ENCODE measurements around the gene NSF.
"Not testable (repeated sequence)": the region's sequence is repeated elsewhere in the genome, so short reads cannot be mapped to it uniquely, and the experiment has no call there.

NSF gene

GRCh38 chr17:46773676-46774075 lies 183.2 kb downstream of the NSF start:
- in situ Hi-C loops (cut with MboI; ENCODE audit: low sequenced_read_pairs), result no loop called here

GRCh38 chr17:46774108-46774737 lies 183.8 kb downstream of the NSF start:
- in situ Hi-C loops (cut with MboI; ENCODE audit: low sequenced_read_pairs), result no loop called here

- in situ Hi-C loops (cut with MboI; ENCODE audit: low sequenced_read_pairs), result no loop called here
These were observed 186.0 kb downstream of the NSF start for GRCh38 chr17:46776298-46777005.

- in situ Hi-C loops (cut with MboI; ENCODE audit: low sequenced_read_pairs), result no loop called here
These were observed 187.8 kb downstream of the NSF start for GRCh38 chr17:46777943-46778915.

- in situ Hi-C loops (cut with MboI; ENCODE audit: low sequenced_read_pairs), result no loop called here
These were observed 189.5 kb downstream of the NSF start for GRCh38 chr17:46780003-46780373.

- in situ Hi-C loops (cut with MboI; ENCODE audit: low sequenced_read_pairs), result no loop called here
These were observed 191.9 kb downstream of the NSF start for GRCh38 chr17:46782250-46782953.

- in situ Hi-C loops (cut with MboI; ENCODE audit: low sequenced_read_pairs), result no loop called here
These were observed 192.6 kb downstream of the NSF start for GRCh38 chr17:46783031-46783593.

- in situ Hi-C loops (cut with MboI; ENCODE audit: low sequenced_read_pairs), result no loop called here
These were observed 195.2 kb downstream of the NSF start for GRCh38 chr17:46785696-46786095.

- in situ Hi-C loops (cut with MboI; ENCODE audit: low sequenced_read_pairs), result no loop called here
These were observed 197.0 kb downstream of the NSF start for GRCh38 chr17:46787478-46787877.

- in situ Hi-C loops (cut with MboI; ENCODE audit: low sequenced_read_pairs), result no loop called here
These were observed 197.8 kb downstream of the NSF start for GRCh38 chr17:46788300-46788699.

- in situ Hi-C loops (cut with MboI; ENCODE audit: low sequenced_read_pairs), result no loop called here
These were observed 198.3 kb downstream of the NSF start for GRCh38 chr17:46788796-46789195.

- in situ Hi-C loops (cut with MboI; ENCODE audit: low sequenced_read_pairs), result no loop called here
These were observed 199.1 kb downstream of the NSF start for GRCh38 chr17:46789610-46790009.

- in situ Hi-C loops (cut with MboI; ENCODE audit: low sequenced_read_pairs), result no loop called here
These were observed 199.7 kb downstream of the NSF start for GRCh38 chr17:46790216-46790615.

GRCh38 chr17:46791531-46791930 lies 201.1 kb downstream of the NSF start:
- in situ Hi-C loops (cut with MboI; ENCODE audit: low sequenced_read_pairs), result no loop called here

- in situ Hi-C loops (cut with MboI; ENCODE audit: low sequenced_read_pairs), result no loop called here
These were observed 201.6 kb downstream of the NSF start for GRCh38 chr17:46792071-46792470.

- in situ Hi-C loops (cut with MboI; ENCODE audit: low sequenced_read_pairs), result not testable (repeated sequence)
These were observed 202.6 kb downstream of the NSF start for GRCh38 chr17:46793023-46793422.

GRCh38 chr17:46793541-46793940 lies 203.1 kb downstream of the NSF start:
- in situ Hi-C loops (cut with MboI; ENCODE audit: low sequenced_read_pairs), result no loop called here

- in situ Hi-C loops (cut with MboI; ENCODE audit: low sequenced_read_pairs), result no loop called here
These were observed 203.8 kb downstream of the NSF start for GRCh38 chr17:46794318-46794717.

GRCh38 chr17:46795379-46795952 lies 205.0 kb downstream of the NSF start:
- in situ Hi-C loops (cut with MboI; ENCODE audit: low sequenced_read_pairs), result no loop called here

GRCh38 chr17:46796084-46796483 lies 205.6 kb downstream of the NSF start:
- in situ Hi-C loops (cut with MboI; ENCODE audit: low sequenced_read_pairs), result no loop called here
